Common myeloid progenitor, CD34-positive (primary cell): ENCODE results near the gene KCNJ1.

ENCODE experiments used
- CTCF ChIA-PET: fragments of 350-600 bp; sonication (Branson Sonifier 250); formaldehyde crosslinking; loops from one replicate; lab custom pipeline; 2021; ENCODE audit warnings: antibody characterized with exemption; lab: Charles Lee
- POLR2A ChIA-PET: fragments of 350-600 bp; sonication (Branson Sonifier 250); formaldehyde crosslinking; loops from one replicate; lab custom pipeline; 2021; ENCODE audit warnings: antibody characterized with exemption; lab: Charles Lee
- DNase-seq, 3 donors: peaks; one replicate each; pipeline versions ENCODE4 v3.0.0 to v3.0.0-alpha.2; 2013
- H3K27ac ChIP-seq, 2 experiments: 1 replicate in 1 of 2; 2 replicates in 1 of 2; pipeline ENCODE4 v1.7.0; 2013; ENCODE audit warnings: inconsistent platforms in 2 of 2, low read length in 2 of 2, mild to moderate bottlenecking in 2 of 2, low read depth in 1 of 2, moderate library complexity in 1 of 2; ENCODE audit not compliant: severe bottlenecking in 2 of 2, insufficient read depth in 1 of 2, poor library complexity in 1 of 2
- H3K27me3 ChIP-seq, 5 experiments: replicated peaks in 2 of 5; 1 replicate in 3 of 5; 2 replicates in 2 of 5; pipeline versions ENCODE4 v1.6.1 to v1.7.0; 2013; ENCODE audit warnings: low read length in 4 of 5, mild to moderate bottlenecking in 2 of 5, moderate library complexity in 2 of 5, inconsistent platforms in 1 of 5; ENCODE audit not compliant: insufficient read depth in 5 of 5, control insufficient read depth in 4 of 5
- H3K36me3 ChIP-seq, 4 experiments: 1 replicate in 2 of 4; 2 replicates in 2 of 4; pipeline versions ENCODE4 v1.6.1 to v1.7.0; 2013; ENCODE audit warnings: low read length in 3 of 4, control low read depth in 1 of 4, mild to moderate bottlenecking in 1 of 4; ENCODE audit not compliant: control insufficient read depth in 4 of 4, insufficient read depth in 4 of 4
- H3K4me1 ChIP-seq, 4 experiments: 1 replicate in 3 of 4; 2 replicates in 1 of 4; pipeline versions ENCODE4 v1.6.1 to v1.7.1; 2013; ENCODE audit warnings: low read length in 3 of 4, mild to moderate bottlenecking in 3 of 4, control low read depth in 1 of 4, inconsistent platforms in 1 of 4, moderate library complexity in 1 of 4; ENCODE audit not compliant: control insufficient read depth in 4 of 4, insufficient read depth in 4 of 4; ENCODE audit errors: control extremely low read depth in 1 of 4
- H3K4me3 ChIP-seq, 7 experiments: 1 replicate in 4 of 7; 2 replicates in 3 of 7; pipeline versions ENCODE4 v1.5.1 to v1.7.0; 2013; ENCODE audit warnings: mild to moderate bottlenecking in 7 of 7, low read length in 6 of 7, moderate library complexity in 6 of 7, inconsistent platforms in 2 of 7, low read depth in 2 of 7, control low read depth in 1 of 7; ENCODE audit not compliant: insufficient read depth in 4 of 7, control insufficient read depth in 1 of 7; ENCODE audit errors: extremely low read depth in 1 of 7
- H3K9me3 ChIP-seq, 5 experiments: 1 replicate in 4 of 5; 2 replicates in 1 of 5; pipeline versions ENCODE4 v1.6.1 to v1.7.1; 2013; ENCODE audit warnings: low read length in 4 of 5, mild to moderate bottlenecking in 2 of 5, inconsistent platforms in 1 of 5, low read depth in 1 of 5, moderate library complexity in 1 of 5; ENCODE audit not compliant: control insufficient read depth in 4 of 5, insufficient read depth in 2 of 5; ENCODE audit errors: control extremely low read depth in 1 of 5
- WGBS: methylation state at CpG from one replicate; pipeline ENCODE4 v1.1.5; 2013; ENCODE audit not compliant: insufficient coverage; 5-methylcytosine and 5-hydroxymethylcytosine counted together

Gene KCNJ1

GRCh38 chr11:128828350-128828749, 38.7 kb downstream of the KCNJ1 start:
- H3K4me1 ChIP-seq = peaks cover 5 to 16% (median 12%) of the 10 kb centered on the region in 4 experiments
- no peaks in the 10 kb centered on the region for H3K9me3 ChIP-seq
- H3K4me3 ChIP-seq = no peak overlapping the region
- H3K27me3 ChIP-seq = peaks cover 0 to 6% (median 0%) of the 10 kb centered on the region in 5 experiments
- H3K36me3 ChIP-seq = peaks cover 0 to 2% (median 0%) of the 10 kb centered on the region in 4 experiments
- POLR2A ChIA-PET = no interaction called here
- CTCF ChIA-PET = interaction anchor here (1.3 to 4.4 kb wide), 2 partner anchors 671 to 796 kb away, joined by 3 to 22 read pairs; no protein-coding TSS in a partner anchor
- no peak for DNase-seq
- no peak overlapping the region for H3K27ac ChIP-seq
- WGBS = 100% methylated on average over 1 of the region's 4 CpGs

GRCh38 chr11:128827191-128827893, 39.8 kb downstream of the KCNJ1 start:
- no peak overlapping the region for H3K27ac ChIP-seq
- H3K36me3 ChIP-seq = peaks cover 0 to 7% (median 0%) of the 10 kb centered on the region in 4 experiments
- H3K9me3 ChIP-seq = no peaks in the 10 kb centered on the region
- POLR2A ChIA-PET = no interaction called here
- no peak for DNase-seq
- no peak overlapping the region for H3K4me3 ChIP-seq
- CTCF ChIA-PET = interaction anchor here (0.8 to 1.6 kb wide), 9 partner anchors 17 to 795 kb away, joined by 3 to 6 read pairs (median 3); no protein-coding TSS in a partner anchor
- peaks cover 0 to 11% (median 0%) of the 10 kb centered on the region in 5 experiments for H3K27me3 ChIP-seq
- H3K4me1 ChIP-seq = peaks cover 3 to 15% (median 11%) of the 10 kb centered on the region in 4 experiments
- 100% methylated on average over 4 of the region's 7 CpGs for WGBS

- Histone ChIP-seq H3K36me3 (peaks cover 0 to 7% (median 0%) of the 10 kb centered on the region in 4 experiments), H3K9me3 (no peaks in the 10 kb centered on the region), H3K27me3 (peaks cover 0 to 11% (median 0%) of the 10 kb centered on the region in 5 experiments), H3K4me3 (no peak overlapping the region), H3K4me1 (peaks cover 0 to 5% (median 2%) of the 10 kb centered on the region in 4 experiments), H3K27ac (no peak overlapping the region)
- CTCF ChIA-PET = no interaction called here
- no peak for DNase-seq
- 94% methylated on average over 14 of the region's 20 CpGs for WGBS
- POLR2A ChIA-PET = no interaction called here
Observed at GRCh38 chr11:128825050-128825784, 41.9 kb downstream of the KCNJ1 start.

GRCh38 chr11:128824191-128825049, 42.7 kb downstream of the KCNJ1 start:
- ChIA-PET CTCF (interaction anchor here (0.7 to 0.8 kb wide), 2 partner anchors 9 to 652 kb away, joined by 3 to 5 read pairs; no protein-coding TSS in a partner anchor), POLR2A (no interaction called here)
- Histone ChIP-seq H3K9me3 (no peaks in the 10 kb centered on the region), H3K36me3 (peaks cover 0 to 7% (median under 1%) of the 10 kb centered on the region in 4 experiments), H3K4me3 (peak overlapping the region in 4 of 7 experiments; percentile 31 to 51 (median 45)), H3K27me3 (peaks cover 0 to 11% (median 0%) of the 10 kb centered on the region in 5 experiments), H3K4me1 (peaks cover 0 to 5% (median 2%) of the 10 kb centered on the region in 4 experiments), H3K27ac (no peak overlapping the region)
- 32% methylated on average over 32 of the region's 68 CpGs for WGBS
- no peak for DNase-seq

- peak overlapping the region in 3 of 7 experiments; percentile 40 to 51 (median 50) for H3K4me3 ChIP-seq
- H3K27me3 ChIP-seq = peaks cover 0 to 11% (median 0%) of the 10 kb centered on the region in 5 experiments
- ChIA-PET CTCF (interaction anchor here (0.7 to 0.8 kb wide), 2 partner anchors 9 to 651 kb away, joined by 3 to 5 read pairs; no protein-coding TSS in a partner anchor), POLR2A (no interaction called here)
- 100% methylated on average over 1 of the region's 11 CpGs for WGBS
- DNase-seq = no peak
- H3K27ac ChIP-seq = no peak overlapping the region
- H3K9me3 ChIP-seq = no peaks in the 10 kb centered on the region
- H3K4me1 ChIP-seq = peaks cover 0 to 5% (median 2%) of the 10 kb centered on the region in 4 experiments
- peaks cover 0 to 10% (median 5%) of the 10 kb centered on the region in 4 experiments for H3K36me3 ChIP-seq
Observed at GRCh38 chr11:128823753-128824152, 43.3 kb downstream of the KCNJ1 start.

GRCh38 chr11:128822130-128822529, 45.0 kb downstream of the KCNJ1 start:
- 100% methylated on average over 2 of the region's 2 CpGs for WGBS
- H3K36me3 ChIP-seq = peaks cover 0 to 19% (median 8%) of the 10 kb centered on the region in 4 experiments
- no peak for DNase-seq
- H3K9me3 ChIP-seq = no peaks in the 10 kb centered on the region
- CTCF ChIA-PET = interaction anchor here (1.1 kb wide), 1 partner anchor 8 kb away, joined by 5 read pairs; no protein-coding TSS in a partner anchor
- H3K27ac ChIP-seq = no peak overlapping the region
- H3K4me1 ChIP-seq = peaks cover 0 to 2% (median under 1%) of the 10 kb centered on the region in 4 experiments
- no peak overlapping the region for H3K4me3 ChIP-seq
- POLR2A ChIA-PET = no interaction called here
- peaks cover 0 to 11% (median 0%) of the 10 kb centered on the region in 5 experiments for H3K27me3 ChIP-seq
